GM19455 (cell line): ENCODE data around the gene UST.

ENCODE experiments used
- ATAC-seq: cut with Tn5 transposase; IDR thresholded peaks from one replicate; pipeline ENCODE4 v1.9.1; 2021; ENCODE audit not compliant: unreplicated experiment

The UST gene

GRCh38 chr6:148746363-148747144, at the start of gene UST:
Gene UST, plus strand, starts transcription at chr6:148747030. Its CDS starts 401 bp downstream, at chr6:148747431.
- ATAC-seq, result peak; percentile 49

- ATAC-seq, result no peak
These were observed 48.9 kb upstream of the UST start for GRCh38 chr6:148697895-148698440.

GRCh38 chr6:148698671-148699180, 48.1 kb upstream of the UST start:
- ATAC-seq, result no peak

- no peak for ATAC-seq
These were observed 46.6 kb upstream of the UST start for GRCh38 chr6:148700047-148700715.

GRCh38 chr6:148700741-148701311, 46.0 kb upstream of the UST start:
- peak; percentile 71 for ATAC-seq

- ATAC-seq, result peak; percentile 8
These were observed 45.5 kb upstream of the UST start for GRCh38 chr6:148701375-148701774.

- no peak for ATAC-seq
These were observed 42.9 kb upstream of the UST start for GRCh38 chr6:148703900-148704299.

- no peak for ATAC-seq
These were observed 42.2 kb upstream of the UST start for GRCh38 chr6:148704400-148705246.

- no peak for ATAC-seq
These were observed 38.1 kb upstream of the UST start for GRCh38 chr6:148708707-148709106.

- no peak for ATAC-seq
These were observed 37.3 kb upstream of the UST start for GRCh38 chr6:148709577-148709976.

GRCh38 chr6:148711833-148712654, 34.8 kb upstream of the UST start:
- no peak for ATAC-seq

GRCh38 chr6:148713033-148713738, 33.6 kb upstream of the UST start:
- ATAC-seq, result no peak

GRCh38 chr6:148713921-148714320, 32.9 kb upstream of the UST start:
- no peak for ATAC-seq

- ATAC-seq, result no peak
These were observed 30.0 kb upstream of the UST start for GRCh38 chr6:148716811-148717210.

- no peak for ATAC-seq
These were observed 26.4 kb upstream of the UST start for GRCh38 chr6:148720406-148720805.

- no peak for ATAC-seq
These were observed 25.9 kb upstream of the UST start for GRCh38 chr6:148720897-148721296.

GRCh38 chr6:148723484-148723883, 23.3 kb upstream of the UST start:
- no peak for ATAC-seq

- no peak for ATAC-seq
These were observed 22.4 kb upstream of the UST start for GRCh38 chr6:148724428-148724827.

- no peak for ATAC-seq
These were observed 19.7 kb upstream of the UST start for GRCh38 chr6:148727104-148727503.
